Measurements from ENCODE around the gene MTA3.
"Not testable (repeated sequence)": the region's sequence is repeated elsewhere in the genome, so short reads cannot be mapped to it uniquely, and the experiment has no call there.

The MTA3 gene

GRCh38 chr2:42587526-42588117, 19.2 kb downstream of the MTA3 start:
- H3K27me3 ChIP-seq (ENCODE audit: control insufficient read depth, insufficient read depth, low read length), result no peaks in the 10 kb centered on the region
- H3K9me3 ChIP-seq (ENCODE audit: control insufficient read depth, insufficient read depth, low read depth, low read length), result no peaks in the 10 kb centered on the region
- no peak overlapping the region for H3K9ac ChIP-seq (ENCODE audit: low read length)
- peaks cover 68% of the 10 kb centered on the region for H3K36me3 ChIP-seq (ENCODE audit: control insufficient read depth, insufficient read depth, low read length)
- H3K4me3 ChIP-seq (ENCODE audit: low read depth, low read length), result no peak overlapping the region
- no peaks in the 10 kb centered on the region for H3K4me1 ChIP-seq (ENCODE audit: control insufficient read depth, insufficient read depth, low read length)
- no peak overlapping the region for H3K27ac ChIP-seq (ENCODE audit: low read depth, low read length)

GRCh38 chr2:42588121-42588520, 19.7 kb downstream of the MTA3 start:
- H3K9ac ChIP-seq (ENCODE audit: low read length), result no peak overlapping the region

GRCh38 chr2:42590176-42590575, 21.7 kb downstream of the MTA3 start:
- H3K36me3 ChIP-seq (ENCODE audit: control insufficient read depth, insufficient read depth, low read length), result peaks cover 55% of the 10 kb centered on the region
- H3K4me3 ChIP-seq (ENCODE audit: low read depth, low read length), result no peak overlapping the region
- no peaks in the 10 kb centered on the region for H3K4me1 ChIP-seq (ENCODE audit: control insufficient read depth, insufficient read depth, low read length)
- H3K27me3 ChIP-seq (ENCODE audit: control insufficient read depth, insufficient read depth, low read length), result no peaks in the 10 kb centered on the region
- H3K9me3 ChIP-seq (ENCODE audit: control insufficient read depth, insufficient read depth, low read depth, low read length), result no peaks in the 10 kb centered on the region
- no peak overlapping the region for H3K27ac ChIP-seq (ENCODE audit: low read depth, low read length)
- H3K9ac ChIP-seq (ENCODE audit: low read length), result no peak overlapping the region

More at GRCh38 chr2:42588121-42588520, 19.7 kb downstream of the MTA3 start:
- Histone ChIP-seq H3K9me3 (ENCODE audit: control insufficient read depth, insufficient read depth, low read depth, low read length) (no peaks in the 10 kb centered on the region), H3K4me1 (ENCODE audit: control insufficient read depth, insufficient read depth, low read length) (no peaks in the 10 kb centered on the region), H3K27me3 (ENCODE audit: control insufficient read depth, insufficient read depth, low read length) (no peaks in the 10 kb centered on the region), H3K27ac (ENCODE audit: low read depth, low read length) (no peak overlapping the region), H3K36me3 (ENCODE audit: control insufficient read depth, insufficient read depth, low read length) (peaks cover 65% of the 10 kb centered on the region), H3K4me3 (ENCODE audit: low read depth, low read length) (no peak overlapping the region)

- peaks cover 32% of the 10 kb centered on the region for H3K36me3 ChIP-seq (ENCODE audit: control insufficient read depth, insufficient read depth, low read length)
- no peaks in the 10 kb centered on the region for H3K27me3 ChIP-seq (ENCODE audit: control insufficient read depth, insufficient read depth, low read length)
- no peaks in the 10 kb centered on the region for H3K4me1 ChIP-seq (ENCODE audit: control insufficient read depth, insufficient read depth, low read length)
- H3K4me3 ChIP-seq (ENCODE audit: low read depth, low read length), result no peak overlapping the region
- no peak overlapping the region for H3K9ac ChIP-seq (ENCODE audit: low read length)
- no peak overlapping the region for H3K27ac ChIP-seq (ENCODE audit: low read depth, low read length)
- H3K9me3 ChIP-seq (ENCODE audit: control insufficient read depth, insufficient read depth, low read depth, low read length), result no peaks in the 10 kb centered on the region
Measured at GRCh38 chr2:42593282-42593681, 24.9 kb downstream of the MTA3 start.

- peaks cover 5% of the 10 kb centered on the region; the same call in 1 of the 2 replicates for H3K4me1 ChIP-seq (ENCODE audit: control insufficient read depth, insufficient read depth, low read length)
- peaks cover 21% of the 10 kb centered on the region for H3K36me3 ChIP-seq (ENCODE audit: control insufficient read depth, insufficient read depth, low read length)
- H3K4me3 ChIP-seq (ENCODE audit: low read depth, low read length), result no peak overlapping the region
- H3K27ac ChIP-seq (ENCODE audit: low read depth, low read length), result no peak overlapping the region
- peaks cover 3% of the 10 kb centered on the region; the same call in 1 of the 2 replicates for H3K9me3 ChIP-seq (ENCODE audit: control insufficient read depth, insufficient read depth, low read depth, low read length)
- no peaks in the 10 kb centered on the region for H3K27me3 ChIP-seq (ENCODE audit: control insufficient read depth, insufficient read depth, low read length)
- H3K9ac ChIP-seq (ENCODE audit: low read length), result no peak overlapping the region
Measured at GRCh38 chr2:42598656-42599055, 30.2 kb downstream of the MTA3 start.

GRCh38 chr2:42601076-42601475, 32.6 kb downstream of the MTA3 start:
- Histone ChIP-seq H3K4me1 (ENCODE audit: control insufficient read depth, insufficient read depth, low read length) (peaks cover 5% of the 10 kb centered on the region; the same call in 1 of the 2 replicates), H3K27ac (ENCODE audit: low read depth, low read length) (no peak overlapping the region), H3K9ac (ENCODE audit: low read length) (no peak overlapping the region), H3K36me3 (ENCODE audit: control insufficient read depth, insufficient read depth, low read length) (peaks cover 21% of the 10 kb centered on the region), H3K4me3 (ENCODE audit: low read depth, low read length) (no peak overlapping the region), H3K27me3 (ENCODE audit: control insufficient read depth, insufficient read depth, low read length) (no peaks in the 10 kb centered on the region), H3K9me3 (ENCODE audit: control insufficient read depth, insufficient read depth, low read depth, low read length) (peaks cover 3% of the 10 kb centered on the region; the same call in 1 of the 2 replicates)

GRCh38 chr2:42602218-42602875, 33.9 kb downstream of the MTA3 start:
- Histone ChIP-seq H3K36me3 (ENCODE audit: control insufficient read depth, insufficient read depth, low read length) (peaks cover 24% of the 10 kb centered on the region), H3K9ac (ENCODE audit: low read length) (no peak overlapping the region), H3K9me3 (ENCODE audit: control insufficient read depth, insufficient read depth, low read depth, low read length) (peaks cover 3% of the 10 kb centered on the region; the same call in 1 of the 2 replicates), H3K27me3 (ENCODE audit: control insufficient read depth, insufficient read depth, low read length) (no peaks in the 10 kb centered on the region), H3K4me3 (ENCODE audit: low read depth, low read length) (no peak overlapping the region), H3K4me1 (ENCODE audit: control insufficient read depth, insufficient read depth, low read length) (peaks cover 5% of the 10 kb centered on the region; the same call in 1 of the 2 replicates), H3K27ac (ENCODE audit: low read depth, low read length) (no peak overlapping the region)

GRCh38 chr2:42602876-42603219, 34.4 kb downstream of the MTA3 start:
- Histone ChIP-seq H3K9me3 (ENCODE audit: control insufficient read depth, insufficient read depth, low read depth, low read length) (peaks cover 3% of the 10 kb centered on the region; the same call in 1 of the 2 replicates), H3K27ac (ENCODE audit: low read depth, low read length) (no peak overlapping the region), H3K36me3 (ENCODE audit: control insufficient read depth, insufficient read depth, low read length) (peaks cover 25% of the 10 kb centered on the region), H3K9ac (ENCODE audit: low read length) (no peak overlapping the region), H3K4me1 (ENCODE audit: control insufficient read depth, insufficient read depth, low read length) (peaks cover 5% of the 10 kb centered on the region; the same call in 1 of the 2 replicates), H3K27me3 (ENCODE audit: control insufficient read depth, insufficient read depth, low read length) (no peaks in the 10 kb centered on the region), H3K4me3 (ENCODE audit: low read depth, low read length) (no peak overlapping the region)

- H3K4me1 ChIP-seq (ENCODE audit: control insufficient read depth, insufficient read depth, low read length); H3K9me3 ChIP-seq (ENCODE audit: control insufficient read depth, insufficient read depth, low read depth, low read length); H3K27ac ChIP-seq (ENCODE audit: low read depth, low read length); H3K9ac ChIP-seq (ENCODE audit: low read length); H3K27me3 ChIP-seq (ENCODE audit: control insufficient read depth, insufficient read depth, low read length); H3K4me3 ChIP-seq (ENCODE audit: low read depth, low read length): not testable (repeated sequence)
- peaks cover 38% of the 10 kb centered on the region for H3K36me3 ChIP-seq (ENCODE audit: control insufficient read depth, insufficient read depth, low read length)
Measured at GRCh38 chr2:42604341-42604867, 36.0 kb downstream of the MTA3 start.

- H3K27me3 ChIP-seq (ENCODE audit: control insufficient read depth, insufficient read depth, low read length); H3K9me3 ChIP-seq (ENCODE audit: control insufficient read depth, insufficient read depth, low read depth, low read length); H3K27ac ChIP-seq (ENCODE audit: low read depth, low read length); H3K4me3 ChIP-seq (ENCODE audit: low read depth, low read length); H3K4me1 ChIP-seq (ENCODE audit: control insufficient read depth, insufficient read depth, low read length); H3K9ac ChIP-seq (ENCODE audit: low read length): not testable (repeated sequence)
- peaks cover 49% of the 10 kb centered on the region for H3K36me3 ChIP-seq (ENCODE audit: control insufficient read depth, insufficient read depth, low read length)
Measured at GRCh38 chr2:42606166-42606565, 37.7 kb downstream of the MTA3 start.

GRCh38 chr2:42607101-42607637, 38.7 kb downstream of the MTA3 start:
- Histone ChIP-seq H3K4me3 (ENCODE audit: low read depth, low read length) (no peak overlapping the region), H3K27me3 (ENCODE audit: control insufficient read depth, insufficient read depth, low read length) (no peaks in the 10 kb centered on the region), H3K36me3 (ENCODE audit: control insufficient read depth, insufficient read depth, low read length) (peaks cover 49% of the 10 kb centered on the region), H3K9me3 (ENCODE audit: control insufficient read depth, insufficient read depth, low read depth, low read length) (peaks cover 3% of the 10 kb centered on the region; the same call in 1 of the 2 replicates), H3K4me1 (ENCODE audit: control insufficient read depth, insufficient read depth, low read length) (no peaks in the 10 kb centered on the region), H3K27ac (ENCODE audit: low read depth, low read length) (no peak overlapping the region), H3K9ac (ENCODE audit: low read length) (no peak overlapping the region)
